IPS-18c (cell line): ENCODE results near the gene NPHP4.

Source experiments
- H3K4me3 ChIP-seq: 2 replicates; pipeline ENCODE4 v1.7.0; 2013; ENCODE audit warnings: low read depth, mild to moderate bottlenecking, low read length, moderate library complexity; ENCODE audit not compliant: insufficient read depth
- H3K9me3 ChIP-seq: one replicate; pipeline ENCODE4 v1.6.1; 2013; ENCODE audit warnings: mild to moderate bottlenecking, low read length, moderate library complexity; ENCODE audit not compliant: control insufficient read depth, insufficient read depth

The NPHP4 gene

GRCh38 chr1:5983361-5984103 is 8.7 kb downstream of the NPHP4 start:
- Histone ChIP-seq H3K9me3 (no peaks in the 10 kb centered on the region), H3K4me3 (no peak overlapping the region)

GRCh38 chr1:5982868-5983267 is 9.4 kb downstream of the NPHP4 start:
- no peak overlapping the region for H3K4me3 ChIP-seq
- no peaks in the 10 kb centered on the region for H3K9me3 ChIP-seq

DNA sequence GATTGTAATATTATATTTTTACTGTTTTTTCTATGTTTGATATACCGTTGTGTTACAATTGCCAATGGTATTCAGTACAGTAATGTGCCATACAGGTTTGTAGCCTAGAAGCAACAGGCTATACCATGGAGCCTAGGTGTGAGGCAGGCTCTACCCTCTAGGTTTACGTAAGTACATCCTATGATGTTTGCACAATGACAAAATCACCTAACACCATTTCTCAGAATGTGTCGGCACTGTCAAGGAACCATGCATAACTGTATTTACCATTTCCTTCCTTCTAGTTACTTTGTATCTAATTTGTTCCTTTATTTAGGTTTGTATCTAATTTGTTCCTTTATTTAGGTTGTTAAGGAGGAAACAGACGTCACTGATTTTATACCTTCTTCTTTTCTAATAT is 9.9 kb downstream of the NPHP4 start:
- Histone ChIP-seq H3K4me3 (no peak overlapping the region), H3K9me3 (no peaks in the 10 kb centered on the region)

GRCh38 chr1:5981009-5981380 is 11.2 kb downstream of the NPHP4 start:
- H3K4me3 ChIP-seq: no peak overlapping the region
- H3K9me3 ChIP-seq: no peaks in the 10 kb centered on the region

- H3K4me3 ChIP-seq: no peak overlapping the region
These were observed 11.8 kb downstream of the NPHP4 start for GRCh38 chr1:5980314-5981008.

DNA sequence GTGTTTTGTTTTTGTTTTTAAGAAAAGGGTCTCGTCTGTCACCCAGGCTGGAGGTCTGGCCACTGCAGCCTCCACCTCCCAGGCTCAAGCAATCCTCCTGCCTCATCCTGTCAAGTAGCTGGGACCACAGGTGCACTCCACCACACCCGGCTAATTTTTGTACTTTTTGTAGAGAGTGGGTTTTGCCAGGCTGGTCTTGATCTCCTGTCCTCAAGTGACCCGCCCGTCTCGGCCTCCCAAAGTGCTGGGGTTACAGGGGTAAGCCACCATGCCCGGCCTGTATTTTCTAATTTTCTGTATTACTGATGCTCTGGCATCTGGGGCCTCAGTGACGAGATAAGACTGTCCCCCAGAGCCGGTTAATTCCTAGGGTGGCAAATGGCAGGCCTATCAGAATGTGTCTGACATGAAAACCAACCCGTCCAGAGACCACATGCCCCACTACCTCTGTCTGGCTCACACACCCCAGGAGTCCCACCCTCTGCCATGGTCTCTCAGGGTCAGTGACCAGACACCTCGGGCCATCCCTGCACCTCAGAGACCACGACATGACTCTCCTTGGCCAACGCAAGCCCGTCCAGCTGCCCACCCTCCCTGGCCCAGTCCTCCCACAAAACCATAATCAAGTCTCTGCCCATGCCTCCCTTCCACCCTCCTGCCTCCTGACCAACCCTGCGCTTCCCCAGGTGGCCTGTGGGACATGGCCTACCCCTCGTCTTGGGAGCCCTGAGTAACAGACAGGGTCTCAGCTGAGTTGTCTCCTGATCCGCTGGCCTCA is 12.5 kb downstream of the NPHP4 start:
- H3K9me3 ChIP-seq: no peaks in the 10 kb centered on the region
- H3K4me3 ChIP-seq: no peak overlapping the region

More at GRCh38 chr1:5980314-5981008, 11.8 kb downstream of the NPHP4 start:
- no peaks in the 10 kb centered on the region for H3K9me3 ChIP-seq

GRCh38 chr1:5978452-5978851 is 13.8 kb downstream of the NPHP4 start:
- no peak overlapping the region for H3K4me3 ChIP-seq

DNA sequence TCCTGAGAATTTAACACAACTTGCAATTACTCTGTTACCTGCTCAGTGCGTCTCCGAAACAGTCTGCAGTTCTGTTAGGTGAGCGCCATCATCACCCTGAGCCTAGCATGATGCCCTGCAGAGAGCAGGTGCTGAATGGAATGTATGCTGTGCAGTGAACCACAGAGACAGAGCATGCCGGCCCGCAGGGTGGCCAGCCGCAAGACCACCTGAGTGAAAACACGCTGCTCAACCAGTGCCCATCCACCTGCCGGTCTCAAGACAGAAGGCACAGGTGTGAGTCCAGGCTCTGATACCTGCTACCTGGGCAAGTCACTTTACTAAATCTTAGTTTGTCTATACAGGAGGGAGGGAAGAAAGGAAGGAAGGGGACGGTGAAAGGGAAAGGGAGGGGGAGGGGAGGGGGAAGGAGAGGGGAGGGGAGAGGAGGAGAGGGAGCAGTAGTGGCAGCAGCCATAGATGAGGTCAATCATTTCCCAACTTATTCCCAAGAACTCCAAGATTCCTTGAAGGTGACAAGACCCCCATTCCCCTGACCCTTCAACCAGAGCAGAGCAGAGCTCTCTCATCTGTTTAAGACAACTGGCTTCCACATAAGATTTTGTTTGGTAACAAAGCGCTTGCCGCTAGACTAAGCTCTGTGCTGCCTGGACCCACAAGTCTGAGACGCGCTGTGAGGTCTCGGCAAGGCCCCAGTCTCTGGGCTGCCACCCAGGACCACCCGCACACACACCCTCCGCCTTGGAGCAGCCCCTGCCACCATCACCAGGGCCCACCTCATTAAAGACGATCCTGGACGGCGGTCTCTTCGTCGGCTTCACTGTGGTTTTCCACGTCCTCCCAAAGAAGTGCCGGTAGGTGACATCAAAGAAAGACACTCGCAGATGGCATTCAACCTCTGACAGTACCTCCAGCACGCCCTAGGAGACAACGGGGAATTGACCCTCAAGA is 14.5 kb downstream of the NPHP4 start:
- H3K4me3 ChIP-seq: no peak overlapping the region
- no peaks in the 10 kb centered on the region for H3K9me3 ChIP-seq

More at GRCh38 chr1:5978452-5978851, 13.8 kb downstream of the NPHP4 start:
- H3K9me3 ChIP-seq: no peaks in the 10 kb centered on the region

- Histone ChIP-seq H3K4me3 (no peak overlapping the region), H3K9me3 (no peaks in the 10 kb centered on the region)
These were observed 15.3 kb downstream of the NPHP4 start for GRCh38 chr1:5976726-5977493.

- Histone ChIP-seq H3K4me3 (no peak overlapping the region), H3K9me3 (no peaks in the 10 kb centered on the region)
These were observed 16.0 kb downstream of the NPHP4 start for GRCh38 chr1:5976231-5976630.

DNA sequence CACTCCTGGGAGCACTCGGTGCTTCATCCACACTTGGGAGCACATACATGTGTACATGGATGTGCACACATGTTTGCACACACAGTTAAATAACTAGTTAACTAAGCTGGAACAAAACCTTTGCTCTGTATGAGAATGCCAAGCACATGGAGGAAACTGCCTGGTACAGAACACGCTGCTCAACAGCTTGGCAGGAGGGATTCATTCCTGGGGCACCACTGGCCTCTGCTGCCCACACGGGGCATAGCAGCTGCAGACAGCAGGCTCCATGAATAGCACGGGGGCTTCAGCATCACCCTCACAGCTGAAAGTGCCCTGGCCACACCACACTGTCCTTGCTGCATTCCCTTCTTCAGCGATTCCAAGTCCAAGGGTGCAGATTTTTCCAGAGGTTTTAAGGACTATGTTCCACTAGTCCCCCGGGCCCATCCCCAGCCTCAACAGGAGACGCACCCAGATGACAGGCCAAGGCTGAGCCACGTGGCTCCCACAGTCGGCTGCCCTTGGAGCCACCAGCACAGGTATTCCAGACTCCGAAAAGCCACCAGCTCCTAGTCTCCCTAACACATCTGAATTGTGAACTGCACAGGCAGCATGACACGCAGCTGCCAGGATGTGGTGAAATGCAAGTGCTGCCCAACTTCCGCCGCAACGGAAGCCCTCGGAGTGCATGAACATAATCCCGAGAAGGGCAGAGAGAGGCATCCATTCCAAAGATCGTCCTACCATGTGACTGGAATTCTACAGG is 16.9 kb downstream of the NPHP4 start:
- H3K9me3 ChIP-seq: no peaks in the 10 kb centered on the region
- no peak overlapping the region for H3K4me3 ChIP-seq

GRCh38 chr1:5974631-5975030 is 17.6 kb downstream of the NPHP4 start:
- Histone ChIP-seq H3K9me3 (no peaks in the 10 kb centered on the region), H3K4me3 (no peak overlapping the region)

GRCh38 chr1:5973771-5974170 is 18.5 kb downstream of the NPHP4 start:
- Histone ChIP-seq H3K4me3 (no peak overlapping the region; the same call in 1 of the 2 replicates), H3K9me3 (no peaks in the 10 kb centered on the region)

DNA sequence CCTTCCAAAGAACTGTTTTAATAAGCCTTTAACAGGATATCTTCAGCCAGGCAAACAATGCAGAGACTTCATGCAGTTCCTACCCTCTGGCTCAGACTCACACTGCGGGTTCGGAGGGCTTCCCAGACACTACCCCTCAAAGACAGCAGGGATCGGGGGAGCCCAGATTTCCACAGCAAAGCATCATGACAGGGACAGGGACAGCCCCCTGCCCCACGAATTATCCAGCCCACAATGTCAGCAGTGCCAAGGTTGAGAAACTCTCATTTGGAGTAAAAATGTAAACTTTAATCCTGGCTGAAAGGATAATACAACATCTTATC is 20.1 kb downstream of the NPHP4 start:
- Histone ChIP-seq H3K9me3 (no peaks in the 10 kb centered on the region), H3K4me3 (no peak overlapping the region)

GRCh38 chr1:5971471-5972197 is 20.6 kb downstream of the NPHP4 start:
- Histone ChIP-seq H3K4me3 (no peak overlapping the region), H3K9me3 (no peaks in the 10 kb centered on the region)
